H9 (cell line): ENCODE results near the gene ZNF664. TPM values are rescaled to one million over a fixed set of nuclear protein-coding genes. Genes with fewer than 3 reads are reported as not detected.

Experiments used
- DNase-seq: peaks from one replicate; pipeline ENCODE4 v3.0.0-alpha.2; 2017
- H2AFZ ChIP-seq: one replicate; pipeline ENCODE4 v1.6.1; 2013; ENCODE audit warnings: mild to moderate bottlenecking, low read length, control low read depth, moderate library complexity
- H2AK5ac ChIP-seq: 2 replicates; pipeline ENCODE4 v1.6.1; 2013; ENCODE audit warnings: low read length, control low read depth, mixed read lengths; ENCODE audit not compliant: insufficient read length
- H2BK120ac ChIP-seq: one replicate; pipeline ENCODE4 v1.6.1; 2013; ENCODE audit warnings: low read depth, mild to moderate bottlenecking, low read length, control low read depth, inconsistent platforms; ENCODE audit not compliant: poor library complexity, severe bottlenecking
- H2BK12ac ChIP-seq: 2 replicates; pipeline ENCODE4 v1.6.1; 2013; ENCODE audit warnings: low read length, control low read depth, mixed read lengths, low read depth; ENCODE audit not compliant: insufficient read length
- H2BK15ac ChIP-seq: 2 replicates; pipeline ENCODE4 v1.6.1; 2013; ENCODE audit warnings: low read depth, low read length, control low read depth
- H2BK20ac ChIP-seq: one replicate; pipeline ENCODE4 v1.6.1; 2013; ENCODE audit warnings: low read depth, mild to moderate bottlenecking, low read length, control low read depth, inconsistent platforms; ENCODE audit not compliant: poor library complexity, severe bottlenecking
- H2BK5ac ChIP-seq: 2 replicates; pipeline ENCODE4 v1.6.1; 2013; ENCODE audit warnings: low read length, control low read depth, mixed read lengths; ENCODE audit not compliant: insufficient read length
- H3K14ac ChIP-seq: 2 replicates; pipeline ENCODE4 v1.6.1; 2013; ENCODE audit warnings: low read length, control low read depth; ENCODE audit not compliant: insufficient read depth
- H3K18ac ChIP-seq: 2 replicates; pipeline ENCODE4 v1.6.1; 2013; ENCODE audit warnings: low read depth, mild to moderate bottlenecking, mixed read lengths, low read length, control low read depth; ENCODE audit not compliant: insufficient read length
- H3K23ac ChIP-seq: 2 replicates; pipeline ENCODE4 v1.6.1; 2013; ENCODE audit warnings: low read length, control low read depth, mixed read lengths, low read depth; ENCODE audit not compliant: insufficient read length
- H3K23me2 ChIP-seq: 2 replicates; pipeline ENCODE4 v1.6.1; 2013; ENCODE audit warnings: low read depth, mild to moderate bottlenecking, mixed read lengths, low read length, control low read depth; ENCODE audit not compliant: insufficient read length, poor library complexity, severe bottlenecking
- H3K27ac ChIP-seq: 2 replicates; pipeline ENCODE4 v1.5.1; 2013; ENCODE audit warnings: low read length, control low read depth, mixed read lengths, low read depth; ENCODE audit not compliant: insufficient read length
- H3K27me3 ChIP-seq: 2 replicates; pipeline ENCODE4 v1.6.1; 2013; ENCODE audit warnings: low read length, control low read depth, inconsistent platforms; ENCODE audit not compliant: insufficient read depth
- H3K4ac ChIP-seq: 2 replicates; pipeline ENCODE4 v1.6.1; 2013; ENCODE audit warnings: low read depth, mild to moderate bottlenecking, control low read depth, inconsistent platforms, low read length, moderate library complexity
- H3K4me1 ChIP-seq: 2 replicates; pipeline ENCODE4 v1.6.1; 2013; ENCODE audit warnings: low read length, control low read depth, inconsistent platforms; ENCODE audit not compliant: insufficient read depth
- H3K4me2 ChIP-seq: 2 replicates; pipeline ENCODE4 v1.6.1; 2013; ENCODE audit warnings: low read length, control low read depth, mixed read lengths; ENCODE audit not compliant: insufficient read length, insufficient read depth
- H3K56ac ChIP-seq: 2 replicates; pipeline ENCODE4 v1.6.1; 2013; ENCODE audit warnings: low read depth, mild to moderate bottlenecking, mixed read lengths, low read length, control low read depth; ENCODE audit not compliant: insufficient read length
- H3K79me1 ChIP-seq: 2 replicates; pipeline ENCODE4 v1.6.1; 2013; ENCODE audit warnings: low read depth, mild to moderate bottlenecking, moderate library complexity, low read length, control low read depth, inconsistent platforms; ENCODE audit not compliant: insufficient read depth, poor library complexity, severe bottlenecking
- H3K79me2 ChIP-seq: 2 replicates; pipeline ENCODE4 v1.6.1; 2013; ENCODE audit warnings: low read length, control low read depth, inconsistent platforms; ENCODE audit not compliant: insufficient read depth
- H3K9ac ChIP-seq: 2 replicates; pipeline ENCODE4 v1.6.1; 2013; ENCODE audit warnings: low read length, control low read depth, mixed read lengths; ENCODE audit not compliant: insufficient read length; ENCODE audit errors: extremely low read depth
- H3K9me3 ChIP-seq: one replicate; pipeline ENCODE4 v1.6.1; 2013; ENCODE audit warnings: low read depth, low read length, inconsistent platforms; ENCODE audit not compliant: control insufficient read depth
- H3T11ph ChIP-seq: one replicate; pipeline ENCODE4 v1.6.1; 2013; ENCODE audit warnings: mild to moderate bottlenecking, low read length, control low read depth, inconsistent platforms
- H4K20me1 ChIP-seq: one replicate; pipeline ENCODE4 v1.6.1; 2013; ENCODE audit not compliant: control insufficient read depth, insufficient read length, insufficient read depth
- H4K5ac ChIP-seq: 2 replicates; pipeline ENCODE4 v1.6.1; 2013; ENCODE audit warnings: low read depth, mild to moderate bottlenecking, mixed read lengths, low read length, control low read depth; ENCODE audit not compliant: insufficient read length
- H4K8ac ChIP-seq: replicated peaks from 2 replicates; pipeline ENCODE4 v1.6.1; 2013; ENCODE audit warnings: low read length, control low read depth, mixed read lengths, low read depth; ENCODE audit not compliant: insufficient read length
- H4K91ac ChIP-seq: 2 replicates; pipeline ENCODE4 v1.6.1; 2013; ENCODE audit warnings: low read depth, mild to moderate bottlenecking, moderate library complexity, mixed read lengths, low read length, control low read depth; ENCODE audit not compliant: insufficient read length
- H3K27ac Mint-ChIP-seq, 3 experiments: 2 replicates in 2 of 3; 3 replicates in 1 of 3; pipeline ENCODE4 v1.8.0; 2020 to 2021; ENCODE audit warnings: mixed read lengths in 3 of 3, mild to moderate bottlenecking in 1 of 3, moderate library complexity in 1 of 3
- H3K27me3 Mint-ChIP-seq: 2 replicates; pipeline ENCODE4 v1.8.0; 2021; ENCODE audit warnings: low read depth, mild to moderate bottlenecking, moderate library complexity, mixed read lengths
- H3K36me3 Mint-ChIP-seq, 3 experiments: 2 replicates in 2 of 3; 3 replicates in 1 of 3; pipeline ENCODE4 v1.8.0; 2020 to 2021; ENCODE audit warnings: low read depth in 3 of 3, mixed read lengths in 3 of 3; ENCODE audit not compliant: insufficient read depth in 1 of 3
- H3K4me1 Mint-ChIP-seq, 2 experiments: 2 replicates each; pipeline ENCODE4 v1.8.0; 2020; ENCODE audit warnings: mixed read lengths in 2 of 2
- H3K4me3 Mint-ChIP-seq, 2 experiments: 2 replicates in 1 of 2; 3 replicates in 1 of 2; pipeline ENCODE4 v1.8.0; 2020 to 2021; ENCODE audit warnings: mild to moderate bottlenecking in 2 of 2, mixed read lengths in 2 of 2, moderate library complexity in 1 of 2
- H3K9me3 Mint-ChIP-seq, 2 experiments: 2 replicates in 1 of 2; 3 replicates in 1 of 2; pipeline ENCODE4 v1.8.0; 2020; ENCODE audit warnings: mild to moderate bottlenecking in 2 of 2, mixed read lengths in 2 of 2, moderate library complexity in 1 of 2
- CTCF ChIP-seq: fragments of 200-600 bp; sonication (generic); conservative IDR thresholded peaks from 3 replicates; pipeline ENCODE4 v1.8.0; 2021; ENCODE audit warnings: antibody characterized with exemption, mild to moderate bottlenecking
- WGBS: extraction: QIAGEN DNeasy Blood & Tissue Kit; methylation state at CpG from one replicate; pipeline ENCODE4 v1.1.7; 2013; ENCODE audit warnings: missing lambda C conversion rate, low lambda C conversion rate, mixed read lengths; ENCODE audit not compliant: insufficient read length; ENCODE audit errors: extremely low coverage; 5-methylcytosine and 5-hydroxymethylcytosine counted together
- total RNA-seq: library from RNA; stranded (reverse); gene quantifications from 2 replicates; pipeline ENCODE4 v1.2.1, GENCODE V29; 2021

The ZNF664 gene
- total RNA-seq, 1 experiment from 2014 or later: 29.5 TPM

GRCh38 chr12:124034297-124034696 is 61.3 kb downstream of the ZNF664 start:
- Histone ChIP-seq H3K4me2 (no peak overlapping the region), H3K18ac (no peak overlapping the region), H3K27me3 (no peaks in the 10 kb centered on the region), H3K23ac (no peak overlapping the region), H4K91ac (no peak overlapping the region), H2AFZ (no peak overlapping the region), H2BK12ac (no peak overlapping the region), H3K4ac (no peak overlapping the region), H3K4me1 (no peaks in the 10 kb centered on the region), H3K23me2 (no peaks in the 10 kb centered on the region), H2AK5ac (no peak overlapping the region), H3K9me3 (no peaks in the 10 kb centered on the region), H3K9ac (no peak overlapping the region), H4K5ac (no peak overlapping the region), H2BK15ac (no peak overlapping the region), H3T11ph (no peak overlapping the region), H3K79me2 (no peaks in the 10 kb centered on the region), H4K8ac (no peak overlapping the region), H3K79me1 (no peaks in the 10 kb centered on the region), H3K27ac (no peak overlapping the region), H4K20me1 (no peaks in the 10 kb centered on the region), H2BK120ac (no peak overlapping the region), H2BK20ac (no peak overlapping the region), H3K14ac (no peak overlapping the region), H2BK5ac (no peak overlapping the region), H3K56ac (no peak overlapping the region)
- no CpG with 5 or more reads among the region's 11 CpGs for WGBS
- Mint-ChIP-seq H3K9me3 (peaks cover 0 to 3% of the 10 kb centered on the region in 2 experiments; a peak in 1 of 5 replicates), H3K36me3 (peaks cover 0 to 6% (median 0%) of the 10 kb centered on the region in 3 experiments; a peak in 2 of 7 replicates), H3K27me3 (peaks cover 2% of the 10 kb centered on the region), H3K4me3 (no peak overlapping the region), H3K27ac (no peak overlapping the region), H3K4me1 (peaks cover 31 to 34% of the 10 kb centered on the region in 2 experiments)
- no peak for DNase-seq
- TF ChIP-seq CTCF: 0 out of 3 replicates have a peak, but pooled peaks have one; percentile 8
